Endothelial cell (in vitro differentiated cells): ENCODE measurements around the gene DEGS2. TPM values are rescaled to one million over a fixed set of nuclear protein-coding genes. Genes with fewer than 3 reads are reported as not detected.

Experiments used
- DNase-seq: peaks from one replicate; pipeline ENCODE4 v3.0.0; 2021; ENCODE audit warnings: low spot score
- H3K27ac Mint-ChIP-seq: one replicate; pipeline ENCODE4 v1.8.0; 2021; ENCODE audit warnings: mixed read lengths, inconsistent platforms; ENCODE audit not compliant: unreplicated experiment
- H3K27me3 Mint-ChIP-seq: one replicate; pipeline ENCODE4 v1.8.0; 2021; ENCODE audit warnings: mild to moderate bottlenecking, moderate library complexity, mixed read lengths, inconsistent platforms; ENCODE audit not compliant: unreplicated experiment
- H3K36me3 Mint-ChIP-seq: one replicate; pipeline ENCODE4 v1.8.0; 2021; ENCODE audit warnings: mild to moderate bottlenecking, low read depth, mixed read lengths, inconsistent platforms; ENCODE audit not compliant: unreplicated experiment
- H3K4me1 Mint-ChIP-seq: one replicate; pipeline ENCODE4 v1.8.0; 2021; ENCODE audit warnings: mild to moderate bottlenecking, mixed read lengths, inconsistent platforms; ENCODE audit not compliant: unreplicated experiment
- H3K4me3 Mint-ChIP-seq: one replicate; pipeline ENCODE4 v1.8.0; 2021; ENCODE audit warnings: mild to moderate bottlenecking, mixed read lengths, inconsistent platforms; ENCODE audit not compliant: unreplicated experiment
- H3K9me3 Mint-ChIP-seq: one replicate; pipeline ENCODE4 v1.8.0; 2021; ENCODE audit warnings: mixed read lengths, inconsistent platforms; ENCODE audit not compliant: unreplicated experiment
- CTCF ChIP-seq: fragments of 200-600 bp; sonication (generic); IDR thresholded peaks from one replicate; pipeline ENCODE4 v1.5.0; 2021; ENCODE audit warnings: antibody characterized with exemption; ENCODE audit not compliant: unreplicated experiment
- total RNA-seq: library from RNA; stranded (reverse); fragmentation: NEBNext Ultra II Directional; extraction: Animal tissue kit (Norgen Biotek cat#: 25700); gene quantifications from one replicate; pipeline ENCODE4 v1.2.1, GENCODE V29; 2021; ENCODE audit not compliant: unreplicated experiment

DEGS2 gene
- total RNA-seq, 1 donor from 2014 or later = not detected

DNA sequence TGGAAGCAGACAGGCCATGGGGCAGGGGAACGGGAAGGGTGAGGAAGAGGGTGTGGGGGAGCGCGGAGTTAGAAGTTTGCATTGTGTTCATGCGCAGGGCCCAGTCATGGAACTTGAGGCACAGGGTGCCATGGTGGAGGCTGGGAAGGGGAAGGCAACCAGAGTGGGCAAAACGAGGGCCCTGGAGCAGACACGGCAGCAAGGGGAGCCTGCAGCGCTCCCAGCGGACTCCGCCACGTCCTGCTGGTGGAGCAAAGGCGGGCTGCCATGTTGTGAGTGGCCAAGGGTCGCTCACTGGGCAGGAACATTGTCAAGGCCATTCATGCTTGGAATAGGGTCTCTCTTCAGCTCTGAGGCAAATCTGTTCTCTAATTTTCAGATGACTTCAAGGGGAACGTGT lies 20.5 kb downstream of the DEGS2 start:
- no peak overlapping the region for H3K4me3 Mint-ChIP-seq
- TF ChIP-seq CTCF = no peak
- H3K4me1 Mint-ChIP-seq = peaks cover 16% of the 10 kb centered on the region
- H3K27ac Mint-ChIP-seq = no peak overlapping the region
- peaks cover 9% of the 10 kb centered on the region for H3K36me3 Mint-ChIP-seq
- H3K27me3 Mint-ChIP-seq = peaks cover 10% of the 10 kb centered on the region
- H3K9me3 Mint-ChIP-seq = no peaks in the 10 kb centered on the region
- no peak for DNase-seq

DNA sequence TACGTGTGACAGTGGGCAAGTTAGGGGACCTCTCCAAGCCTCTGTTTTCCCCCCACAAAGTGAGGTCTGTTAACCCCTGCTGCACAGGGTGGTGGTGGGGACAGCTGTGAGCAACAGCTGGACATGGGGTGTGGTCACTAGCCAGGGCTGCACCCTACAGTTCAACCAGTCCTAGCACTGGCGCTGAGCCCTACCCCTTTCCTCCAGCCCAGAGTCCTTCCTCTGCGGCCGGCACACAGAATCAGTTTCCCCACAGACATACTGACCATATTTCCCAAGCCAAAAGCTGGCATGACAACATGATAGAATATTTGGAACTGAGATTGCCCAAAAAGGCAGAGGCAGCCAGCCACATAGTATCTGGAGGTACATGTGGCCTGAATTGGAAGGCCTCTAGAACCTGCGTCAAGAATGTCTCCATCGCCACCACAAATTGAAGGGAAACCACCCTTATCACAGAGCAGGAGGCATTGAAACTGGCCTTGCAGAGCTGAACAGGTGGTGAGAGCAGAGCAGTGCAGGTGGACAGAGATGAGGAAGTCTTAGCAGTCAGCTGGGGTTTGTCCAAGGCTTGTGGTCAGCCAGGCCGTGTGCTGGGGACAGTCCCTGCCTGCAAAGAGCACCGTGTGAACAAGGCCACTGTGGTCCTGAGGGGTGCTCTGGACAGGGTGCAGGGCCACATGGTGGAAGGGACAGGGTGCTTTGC lies 21.2 kb downstream of the DEGS2 start:
- peaks cover 10% of the 10 kb centered on the region for H3K27me3 Mint-ChIP-seq
- H3K4me1 Mint-ChIP-seq = peaks cover 16% of the 10 kb centered on the region
- peaks cover 14% of the 10 kb centered on the region for H3K36me3 Mint-ChIP-seq
- H3K4me3 Mint-ChIP-seq = no peak overlapping the region
- H3K9me3 Mint-ChIP-seq = no peaks in the 10 kb centered on the region
- TF ChIP-seq CTCF = no peak
- DNase-seq = no peak
- H3K27ac Mint-ChIP-seq = no peak overlapping the region

- no peak for DNase-seq
- Mint-ChIP-seq H3K4me3 (no peak overlapping the region), H3K36me3 (peaks cover 14% of the 10 kb centered on the region), H3K27ac (no peak overlapping the region), H3K4me1 (peaks cover 9% of the 10 kb centered on the region), H3K9me3 (no peaks in the 10 kb centered on the region), H3K27me3 (peaks cover 13% of the 10 kb centered on the region)
- TF ChIP-seq CTCF = no peak
Measured at GRCh38 chr14:100137173-100137572, 22.3 kb downstream of the DEGS2 start.

DNA sequence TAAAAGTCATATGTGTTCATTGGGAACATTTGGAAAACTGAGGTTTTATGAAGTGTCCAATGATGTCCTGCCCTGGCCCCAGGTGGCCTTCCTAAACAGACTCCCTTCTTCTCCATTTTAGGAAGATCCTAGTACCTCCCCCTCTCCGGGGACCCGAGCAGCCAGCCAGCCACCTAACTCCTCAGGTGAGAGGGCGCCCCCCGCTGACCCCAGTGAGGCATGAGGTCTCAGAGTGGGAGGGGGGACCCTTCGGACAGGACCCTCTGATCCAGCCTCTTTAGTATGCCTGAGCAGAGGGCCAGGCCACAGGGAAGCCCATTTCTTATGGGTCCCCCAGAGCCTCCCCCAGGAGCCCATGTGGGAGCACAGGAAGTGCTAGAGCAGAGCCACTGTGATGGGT lies 23.7 kb downstream of the DEGS2 start:
- TF ChIP-seq CTCF = no peak
- no peak for DNase-seq
- peaks cover 4% of the 10 kb centered on the region for H3K4me1 Mint-ChIP-seq

GRCh38 chr14:100135073-100135472 lies 24.4 kb downstream of the DEGS2 start:
- Mint-ChIP-seq H3K4me3 (no peak overlapping the region), H3K27ac (no peak overlapping the region), H3K36me3 (peaks cover 27% of the 10 kb centered on the region), H3K9me3 (no peaks in the 10 kb centered on the region), H3K4me1 (peaks cover 2% of the 10 kb centered on the region), H3K27me3 (peaks cover 17% of the 10 kb centered on the region)
- no peak for DNase-seq
- no peak for TF ChIP-seq CTCF

More for the DNA sequence above, 23.7 kb downstream of the DEGS2 start:
- peaks cover 16% of the 10 kb centered on the region for H3K27me3 Mint-ChIP-seq
- H3K4me3 Mint-ChIP-seq = no peak overlapping the region
- H3K9me3 Mint-ChIP-seq = no peaks in the 10 kb centered on the region
- peaks cover 25% of the 10 kb centered on the region for H3K36me3 Mint-ChIP-seq
- no peak overlapping the region for H3K27ac Mint-ChIP-seq
